Activated T-helper 2 cell treated with anti-CD3 and anti-CD28 coated beads, Interferon-gamma antibody, Interleukin-2, Interleukin-4, amounts not matched to agents 10 μg/mL and 5 μg/mL and 100 μg/mL, durations not matched to agents 14 hours and 24 hours and 36 hours (primary cell): ENCODE results near the gene USP48. TPM values are rescaled to one million over a fixed set of nuclear protein-coding genes. Genes with fewer than 3 reads are reported as not detected.
A peak's percentile ranks its signal among the peaks of the same experiment; 100 is the strongest.

Experiments used
- DNase-seq: peaks from one replicate; pipeline ENCODE4 v3.0.0; 2021; ENCODE audit warnings: low spot score
- H3K27ac Mint-ChIP-seq: one replicate; pipeline ENCODE4 v1.8.0; 2021; ENCODE audit warnings: mixed read lengths
- H3K27me3 Mint-ChIP-seq: one replicate; pipeline ENCODE4 v1.8.0; 2021; ENCODE audit warnings: low read depth, mixed read lengths
- H3K36me3 Mint-ChIP-seq: one replicate; pipeline ENCODE4 v1.8.0; 2021; ENCODE audit warnings: low read depth, mixed read lengths
- H3K4me1 Mint-ChIP-seq: one replicate; pipeline ENCODE4 v1.8.0; 2021; ENCODE audit warnings: low read depth, mixed read lengths
- H3K4me3 Mint-ChIP-seq: one replicate; pipeline ENCODE4 v1.8.0; 2021; ENCODE audit warnings: low read depth, mild to moderate bottlenecking, moderate library complexity, mixed read lengths
- H3K9me3 Mint-ChIP-seq: one replicate; pipeline ENCODE4 v1.8.0; 2021; ENCODE audit warnings: mixed read lengths
- intact Hi-C: fragments of 100-400 bp; cut with micrococcal nuclease; formaldehyde crosslinking; loops from one replicate; pipeline ENCODE4 v1.15.1; 2023
- total RNA-seq: library from RNA; stranded (reverse); gene quantifications from 2 replicates; pipeline ENCODE4 v1.2.3, GENCODE V29; 2022

The USP48 gene
- total RNA-seq, 1 donor from 2014 or later, result 101 TPM

DNA sequence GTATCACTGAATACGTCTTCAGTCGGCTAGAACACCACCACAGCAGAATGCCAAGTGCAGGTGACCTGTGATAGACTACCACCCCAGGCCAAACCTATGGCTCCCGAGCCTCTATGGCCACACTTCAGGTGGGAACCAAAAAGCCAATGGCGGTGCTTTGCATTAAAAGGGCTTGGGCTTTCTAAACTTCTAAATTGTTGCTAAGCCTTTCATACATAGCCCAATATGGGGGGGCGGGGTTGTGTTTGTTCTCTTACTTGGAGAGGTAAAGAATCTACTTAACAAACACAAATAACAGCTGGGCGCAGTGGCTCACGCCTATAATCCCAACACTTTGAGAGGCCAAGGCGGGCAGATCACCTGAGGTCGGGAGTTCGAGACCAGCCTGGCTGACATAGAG, 19.7 kb downstream of the USP48 start:
- peak overlapping the region; percentile 55 for H3K27ac Mint-ChIP-seq
- no peaks in the 10 kb centered on the region for H3K9me3 Mint-ChIP-seq
- intact Hi-C loops, result loop anchor here (10.0 kb wide), 1 partner anchor 58 kb away; no protein-coding TSS in a partner anchor
- H3K4me3 Mint-ChIP-seq, result no peak overlapping the region
- peaks cover 37% of the 10 kb centered on the region for H3K4me1 Mint-ChIP-seq
- no peak for DNase-seq
- no peaks in the 10 kb centered on the region for H3K27me3 Mint-ChIP-seq
- peaks cover 13% of the 10 kb centered on the region for H3K36me3 Mint-ChIP-seq

DNA sequence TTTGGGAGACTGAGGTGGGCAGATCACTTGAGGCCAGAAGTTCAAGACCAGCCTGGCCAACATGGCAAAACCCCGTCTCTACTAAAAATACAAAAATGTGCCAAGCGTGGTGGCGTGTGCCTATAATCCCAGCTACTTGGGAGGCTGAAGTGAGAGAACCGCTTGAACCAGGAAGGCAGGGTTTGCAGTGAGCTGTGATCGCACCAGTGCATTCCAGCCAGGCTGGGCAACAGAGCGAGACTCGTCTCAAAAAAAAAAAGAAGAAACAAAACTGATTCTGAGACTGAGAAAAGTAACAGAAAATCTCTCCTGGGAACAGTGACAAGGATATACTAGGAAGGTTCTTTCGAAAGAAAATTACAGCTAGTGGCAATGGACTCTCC, 20.9 kb downstream of the USP48 start:
- Mint-ChIP-seq H3K4me3 (no peak overlapping the region), H3K36me3 (peaks cover 14% of the 10 kb centered on the region), H3K27ac (no peak overlapping the region), H3K27me3 (no peaks in the 10 kb centered on the region), H3K4me1 (peaks cover 38% of the 10 kb centered on the region), H3K9me3 (no peaks in the 10 kb centered on the region)
- no peak for DNase-seq
- intact Hi-C loops, result loop anchor here (10.0 kb wide), 1 partner anchor 57 kb away; no protein-coding TSS in a partner anchor

DNA sequence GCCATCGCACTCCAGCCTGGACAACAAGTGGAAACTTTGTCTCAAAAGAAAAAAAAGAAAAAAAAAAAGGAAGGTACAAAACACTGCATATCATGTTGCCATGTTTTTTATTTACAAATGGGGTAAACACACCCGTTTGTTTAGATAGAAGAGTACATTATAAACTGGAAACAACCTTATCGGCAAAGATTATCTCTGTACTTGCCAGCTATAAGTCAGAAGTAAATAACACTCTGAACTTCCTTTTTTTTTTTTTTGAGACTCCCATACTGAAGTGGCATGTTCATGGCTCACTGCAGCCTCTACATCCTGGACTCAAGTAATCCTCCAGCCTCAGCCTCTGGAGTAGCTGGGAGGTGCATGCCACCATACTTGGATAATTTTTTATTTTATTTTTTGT, 21.9 kb downstream of the USP48 start:
- Mint-ChIP-seq H3K9me3 (no peaks in the 10 kb centered on the region), H3K27ac (no peak overlapping the region), H3K4me3 (no peak overlapping the region), H3K4me1 (peaks cover 33% of the 10 kb centered on the region), H3K36me3 (peaks cover 19% of the 10 kb centered on the region), H3K27me3 (no peaks in the 10 kb centered on the region)
- intact Hi-C loops, result loop anchor here (10.0 kb wide), 1 partner anchor 56 kb away; no protein-coding TSS in a partner anchor
- no peak for DNase-seq

DNA sequence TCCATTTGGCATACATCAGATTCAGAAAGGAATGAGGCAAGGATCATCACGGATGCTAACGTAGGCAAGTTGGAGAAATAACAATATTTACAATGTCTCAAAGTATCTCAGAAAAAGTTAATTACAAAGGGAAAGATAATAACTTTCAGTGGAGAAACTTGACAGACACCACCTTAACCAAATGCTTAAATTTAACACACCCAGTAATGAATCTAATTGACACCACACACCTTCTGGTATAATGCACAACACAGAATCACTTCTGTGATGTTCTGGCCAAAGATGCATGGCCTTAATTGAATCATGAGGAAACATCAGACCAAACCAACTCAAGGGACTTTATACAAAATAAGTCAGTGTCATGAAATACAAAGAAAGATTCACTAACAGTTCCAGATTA, 23.1 kb downstream of the USP48 start:
- H3K27ac Mint-ChIP-seq, result no peak overlapping the region
- H3K27me3 Mint-ChIP-seq, result no peaks in the 10 kb centered on the region
- intact Hi-C loops, result loop anchor here (10.0 kb wide), 1 partner anchor 55 kb away; no protein-coding TSS in a partner anchor
- H3K4me3 Mint-ChIP-seq, result no peak overlapping the region
- peaks cover 24% of the 10 kb centered on the region for H3K4me1 Mint-ChIP-seq
- H3K36me3 Mint-ChIP-seq, result peaks cover 26% of the 10 kb centered on the region
- DNase-seq, result no peak
- H3K9me3 Mint-ChIP-seq, result no peaks in the 10 kb centered on the region

DNA sequence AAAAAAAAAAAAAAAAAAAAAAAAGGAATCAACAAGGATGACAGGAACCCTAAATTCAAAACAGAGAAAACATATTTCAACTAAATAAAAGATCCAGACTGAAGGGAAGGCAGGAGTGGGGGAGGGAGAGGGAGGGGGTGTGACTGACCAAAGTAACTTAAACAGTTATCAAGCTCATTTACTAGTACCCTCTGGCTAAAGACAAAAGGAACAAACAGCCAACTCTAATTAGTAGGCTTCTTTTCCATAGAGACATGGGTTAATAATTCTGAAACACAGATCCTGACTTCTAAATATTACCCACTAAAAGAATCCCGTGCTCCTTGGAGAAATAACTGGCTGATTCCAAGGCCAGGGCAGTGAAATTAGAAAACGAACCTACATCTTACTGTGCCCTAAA, 23.8 kb downstream of the USP48 start:
- H3K9me3 Mint-ChIP-seq, result no peaks in the 10 kb centered on the region
- no peaks in the 10 kb centered on the region for H3K27me3 Mint-ChIP-seq
- no peak overlapping the region for H3K27ac Mint-ChIP-seq
- intact Hi-C loops, result no loop called here
- H3K4me3 Mint-ChIP-seq, result no peak overlapping the region
- H3K36me3 Mint-ChIP-seq, result peaks cover 33% of the 10 kb centered on the region
- peaks cover 21% of the 10 kb centered on the region for H3K4me1 Mint-ChIP-seq
- no peak for DNase-seq

DNA sequence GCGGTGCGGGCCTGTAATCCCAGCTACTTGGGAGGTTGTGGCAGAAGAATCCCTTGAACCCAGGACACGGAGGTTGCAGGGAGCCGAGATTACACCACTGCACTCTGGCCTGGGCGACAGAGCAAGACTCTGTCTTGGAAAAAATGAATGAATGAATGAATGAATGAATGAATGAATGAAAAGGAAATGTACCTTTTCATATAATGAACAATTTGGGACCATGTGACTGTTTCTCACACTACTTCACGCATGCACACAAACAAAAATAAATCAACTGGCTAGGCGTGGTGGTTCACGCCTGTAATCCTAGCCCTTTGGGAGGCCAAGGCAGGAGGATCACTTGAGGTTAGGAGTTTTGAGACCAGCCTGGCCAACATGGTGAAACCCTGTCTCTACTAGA, 24.3 kb downstream of the USP48 start:
- H3K27me3 Mint-ChIP-seq, result no peaks in the 10 kb centered on the region
- no peaks in the 10 kb centered on the region for H3K9me3 Mint-ChIP-seq
- peaks cover 36% of the 10 kb centered on the region for H3K36me3 Mint-ChIP-seq
- no peak overlapping the region for H3K27ac Mint-ChIP-seq
- intact Hi-C loops, result no loop called here
- no peak overlapping the region for H3K4me3 Mint-ChIP-seq
- no peak for DNase-seq
- H3K4me1 Mint-ChIP-seq, result peaks cover 21% of the 10 kb centered on the region

DNA sequence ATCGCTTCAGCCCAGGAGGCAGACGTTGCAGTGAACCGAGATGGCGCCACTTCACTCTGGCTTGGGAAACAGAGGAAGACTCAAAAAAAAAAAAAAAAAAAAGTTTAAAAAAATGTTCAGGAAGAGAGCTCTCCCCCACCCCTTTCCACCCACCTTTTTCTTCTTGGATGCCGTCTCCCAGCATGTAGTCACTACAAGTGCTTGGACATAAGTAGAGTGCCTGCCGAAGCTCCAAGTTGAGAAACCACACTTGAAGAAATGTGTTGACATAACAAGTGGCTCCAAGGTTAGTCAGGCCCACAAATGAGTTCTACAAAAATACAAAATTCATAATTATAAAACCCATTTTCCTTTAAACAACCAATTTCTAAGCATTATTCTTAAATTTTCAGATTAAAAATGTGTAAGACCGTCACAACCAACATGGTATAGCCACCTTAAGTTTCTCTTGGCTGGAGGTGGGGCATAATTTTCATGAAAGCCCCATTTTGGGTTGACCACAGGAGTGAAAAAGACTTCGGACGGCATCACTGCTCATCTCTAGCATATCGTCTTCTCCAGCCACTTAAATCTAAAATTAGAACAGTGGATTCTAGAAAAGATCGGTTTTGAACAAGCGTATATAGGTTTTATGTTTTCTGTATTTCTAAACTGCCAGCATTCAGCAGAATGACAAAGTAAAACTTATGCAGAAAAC, 26.4 kb downstream of the USP48 start:
- no peaks in the 10 kb centered on the region for H3K9me3 Mint-ChIP-seq
- DNase-seq, result no peak
- intact Hi-C loops, result no loop called here
- peaks cover 42% of the 10 kb centered on the region for H3K36me3 Mint-ChIP-seq
- no peaks in the 10 kb centered on the region for H3K27me3 Mint-ChIP-seq
- no peak overlapping the region for H3K27ac Mint-ChIP-seq
- H3K4me3 Mint-ChIP-seq, result no peak overlapping the region
- H3K4me1 Mint-ChIP-seq, result peaks cover 14% of the 10 kb centered on the region

DNA sequence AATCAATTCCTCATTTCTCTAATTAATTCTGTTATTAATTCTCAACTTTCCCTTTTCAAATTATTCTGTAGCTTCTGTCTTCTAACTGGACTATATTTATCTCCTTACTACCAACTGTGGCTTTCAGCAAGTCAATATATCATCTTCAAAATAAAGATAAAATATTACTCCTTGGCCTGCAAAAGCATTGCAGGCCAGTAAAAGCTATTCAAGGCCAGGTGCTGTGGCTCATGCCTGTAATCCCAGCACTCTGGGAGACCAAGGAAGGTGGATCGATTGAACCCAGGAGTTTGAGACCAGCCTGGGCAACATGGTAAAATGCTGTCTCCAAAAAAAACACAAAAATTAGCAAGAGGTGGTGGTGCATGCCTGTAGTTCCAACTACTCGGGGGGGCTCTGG, 27.9 kb downstream of the USP48 start:
- no peak overlapping the region for H3K27ac Mint-ChIP-seq
- no peaks in the 10 kb centered on the region for H3K9me3 Mint-ChIP-seq
- no peak for DNase-seq
- peaks cover 56% of the 10 kb centered on the region for H3K36me3 Mint-ChIP-seq
- intact Hi-C loops, result no loop called here
- H3K27me3 Mint-ChIP-seq, result no peaks in the 10 kb centered on the region
- peaks cover 14% of the 10 kb centered on the region for H3K4me1 Mint-ChIP-seq
- H3K4me3 Mint-ChIP-seq, result no peak overlapping the region

DNA sequence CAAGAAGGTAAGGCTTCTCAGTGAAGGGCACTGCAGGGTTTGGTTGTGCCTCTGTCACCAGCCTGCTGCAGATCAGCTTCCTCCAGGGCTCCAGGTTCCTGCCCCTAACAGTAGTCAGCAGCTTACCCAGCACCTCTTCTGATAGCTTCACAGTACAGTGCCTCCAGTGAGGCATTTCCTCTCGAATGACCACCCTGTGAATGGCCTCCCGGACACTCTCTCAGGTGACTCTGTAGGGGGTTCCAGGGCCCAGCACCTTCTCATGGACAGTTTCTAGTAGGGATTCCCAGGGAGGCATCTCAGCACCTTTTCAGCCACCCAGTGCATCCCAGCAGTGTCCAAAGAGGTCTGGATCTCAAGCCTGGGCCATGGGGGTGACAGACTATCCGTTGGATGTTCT, 28.4 kb downstream of the USP48 start:
- Mint-ChIP-seq H3K36me3 (peaks cover 60% of the 10 kb centered on the region), H3K4me3 (no peak overlapping the region), H3K9me3 (no peaks in the 10 kb centered on the region), H3K4me1 (peaks cover 12% of the 10 kb centered on the region), H3K27ac (no peak overlapping the region), H3K27me3 (no peaks in the 10 kb centered on the region)
- no peak for DNase-seq
- intact Hi-C loops, result no loop called here

DNA sequence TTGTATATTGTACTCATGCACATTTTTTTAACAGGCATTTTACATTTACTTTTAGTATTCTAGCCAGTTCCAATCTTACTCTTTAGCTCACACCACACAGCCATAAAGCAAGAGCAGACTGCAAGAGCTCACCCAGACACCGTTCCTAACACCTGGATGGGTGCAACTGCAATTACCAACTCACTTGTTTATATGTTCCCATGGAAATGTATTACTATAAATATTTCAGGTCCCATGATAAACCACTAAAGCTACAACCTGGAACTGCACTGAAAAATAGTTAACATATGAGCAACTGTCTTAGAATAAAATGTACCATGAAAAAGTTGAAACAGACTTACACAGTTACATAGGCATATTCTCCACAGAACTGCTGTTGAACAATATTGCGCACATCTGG, 30.8 kb downstream of the USP48 start:
- intact Hi-C loops, result no loop called here
- Mint-ChIP-seq H3K4me3 (no peak overlapping the region), H3K36me3 (peaks cover 73% of the 10 kb centered on the region), H3K4me1 (peaks cover 7% of the 10 kb centered on the region), H3K9me3 (no peaks in the 10 kb centered on the region), H3K27me3 (no peaks in the 10 kb centered on the region), H3K27ac (no peak overlapping the region)
- DNase-seq, result no peak

DNA sequence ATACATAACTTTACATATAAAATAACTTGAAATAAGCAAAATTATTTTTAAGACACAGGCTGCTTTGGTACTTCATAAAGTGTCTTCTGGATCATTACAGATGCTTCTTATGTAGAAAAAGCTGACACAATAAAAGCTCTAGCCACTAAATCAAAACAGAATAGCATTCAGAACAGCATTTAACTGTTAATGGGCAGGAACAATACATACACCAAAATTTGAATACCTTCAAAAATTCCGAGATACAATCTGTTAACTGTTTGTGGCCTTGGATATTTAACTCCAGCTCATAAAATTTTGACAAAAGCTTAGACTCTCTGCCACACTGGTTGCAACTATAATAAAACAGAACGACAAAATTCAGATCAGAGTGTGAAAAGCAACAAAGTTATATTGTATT, 31.7 kb downstream of the USP48 start:
- H3K36me3 Mint-ChIP-seq, result peaks cover 68% of the 10 kb centered on the region
- H3K27ac Mint-ChIP-seq, result no peak overlapping the region
- H3K27me3 Mint-ChIP-seq, result no peaks in the 10 kb centered on the region
- H3K9me3 Mint-ChIP-seq, result no peaks in the 10 kb centered on the region
- no peak for DNase-seq
- no peak overlapping the region for H3K4me3 Mint-ChIP-seq
- intact Hi-C loops, result no loop called here
- peaks cover 7% of the 10 kb centered on the region for H3K4me1 Mint-ChIP-seq

DNA sequence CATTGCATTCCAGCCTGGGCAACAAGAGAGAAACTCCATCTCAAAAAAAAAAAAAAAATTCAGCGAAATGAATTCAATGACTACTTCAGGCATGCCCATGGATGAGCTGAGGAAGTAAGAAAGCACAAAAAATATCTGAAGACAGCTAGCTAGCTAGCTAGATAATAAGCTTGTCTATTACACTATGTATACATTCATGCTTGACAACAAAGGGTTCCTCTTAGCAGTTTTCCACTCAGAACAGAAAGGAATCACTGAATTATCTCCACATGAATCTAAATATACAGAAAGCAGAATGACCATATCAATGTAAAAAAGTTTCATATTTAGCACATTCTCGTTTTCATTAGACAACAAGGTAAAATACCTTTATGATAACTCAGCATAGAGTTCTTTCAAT, 32.1 kb downstream of the USP48 start:
- Mint-ChIP-seq H3K27me3 (no peaks in the 10 kb centered on the region), H3K36me3 (peaks cover 65% of the 10 kb centered on the region), H3K27ac (no peak overlapping the region), H3K4me1 (peaks cover 7% of the 10 kb centered on the region), H3K9me3 (no peaks in the 10 kb centered on the region), H3K4me3 (no peak overlapping the region)
- intact Hi-C loops, result no loop called here
- no peak for DNase-seq

DNA sequence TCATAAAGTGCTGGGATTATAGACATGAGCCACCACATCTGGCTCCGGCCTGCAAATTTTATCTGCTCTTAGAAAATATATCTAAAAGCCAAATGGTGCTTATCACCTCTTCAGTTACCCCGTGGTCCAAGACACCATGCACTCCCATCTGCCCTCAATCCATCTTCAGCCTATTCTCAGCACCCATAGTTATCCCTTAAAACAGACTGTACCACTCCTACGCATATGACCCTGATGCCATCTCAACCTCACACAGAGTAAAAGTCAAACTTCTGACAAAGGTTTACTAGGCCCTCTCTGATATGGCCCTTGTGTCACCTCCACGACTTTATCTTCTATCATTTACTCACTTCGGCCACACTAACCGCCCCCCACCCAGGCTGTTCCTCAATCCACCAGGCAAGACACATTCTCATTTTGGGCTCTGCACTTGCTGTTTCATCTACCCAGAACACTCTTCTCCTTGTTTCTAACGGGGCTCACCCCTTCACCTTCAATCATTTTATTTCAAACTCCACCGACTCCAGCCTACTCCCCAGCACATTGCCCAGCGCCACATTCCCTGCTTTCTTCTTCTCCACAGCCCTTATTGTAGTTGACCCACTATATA, 33.0 kb downstream of the USP48 start:
- Mint-ChIP-seq H3K36me3 (peaks cover 61% of the 10 kb centered on the region), H3K27ac (peak overlapping the region; percentile 40), H3K27me3 (no peaks in the 10 kb centered on the region), H3K4me1 (peaks cover 7% of the 10 kb centered on the region), H3K9me3 (no peaks in the 10 kb centered on the region), H3K4me3 (no peak overlapping the region)
- intact Hi-C loops, result no loop called here
- DNase-seq, result no peak
